ENCODE data around the gene ZBTB45.

GRCh38 chr19:58538257-58539168 lies 18.9 kb upstream of the ZBTB45 start:
- TF ChIP-seq ZNF70 (CRISPR knock-in tag; IDR thresholded peaks at IDR 0.05) (no peak), GLIS3 (CRISPR knock-in tag; IDR thresholded peaks at IDR 0.05) (no peak), ZNF565 (CRISPR knock-in tag; conservative IDR thresholded peaks at IDR 0.05; ENCODE audit: low read depth) (no peak), PATZ1 (CRISPR knock-in tag; IDR thresholded peaks at IDR 0.05; ENCODE audit: borderline replicate concordance) (no peak), OSR1 (CRISPR knock-in tag; IDR thresholded peaks at IDR 0.05) (no peak), ZFP30 (CRISPR knock-in tag; IDR thresholded peaks at IDR 0.05) (no peak), ARNTL (CRISPR knock-in tag; IDR thresholded peaks at IDR 0.05; ENCODE audit: borderline replicate concordance, low read depth) (no peak), ESRRG (CRISPR knock-in tag; IDR thresholded peaks at IDR 0.05) (no peak), BACH2 (CRISPR knock-in tag; IDR thresholded peaks at IDR 0.05; ENCODE audit: borderline replicate concordance) (no peak), ZNF8 (CRISPR knock-in tag; IDR thresholded peaks at IDR 0.05) (no peak)
- TF ChIP-seq, protein P1, sequence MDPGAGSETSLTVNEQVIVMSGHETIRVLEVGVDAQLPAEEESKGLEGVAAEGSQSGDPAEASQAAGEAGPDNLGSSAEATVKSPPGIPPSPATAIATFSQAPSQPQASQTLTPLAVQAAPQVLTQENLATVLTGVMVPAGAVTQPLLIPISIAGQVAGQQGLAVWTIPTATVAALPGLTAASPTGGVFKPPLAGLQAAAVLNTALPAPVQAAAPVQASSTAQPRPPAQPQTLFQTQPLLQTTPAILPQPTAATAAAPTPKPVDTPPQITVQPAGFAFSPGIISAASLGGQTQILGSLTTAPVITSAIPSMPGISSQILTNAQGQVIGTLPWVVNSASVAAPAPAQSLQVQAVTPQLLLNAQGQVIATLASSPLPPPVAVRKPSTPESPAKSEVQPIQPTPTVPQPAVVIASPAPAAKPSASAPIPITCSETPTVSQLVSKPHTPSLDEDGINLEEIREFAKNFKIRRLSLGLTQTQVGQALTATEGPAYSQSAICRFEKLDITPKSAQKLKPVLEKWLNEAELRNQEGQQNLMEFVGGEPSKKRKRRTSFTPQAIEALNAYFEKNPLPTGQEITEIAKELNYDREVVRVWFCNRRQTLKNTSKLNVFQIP (CRISPR knock-in tag; IDR thresholded peaks at IDR 0.05; ENCODE audit: borderline replicate concordance, low read depth) = no peak

All from SK-N-SH treated with all-trans-retinoic acid at 6 μM for 48 hours (cell line).